HG02885 (cell line): Measurements from ENCODE around the gene TRMT10C.
"Not testable (repeated sequence)": the region's sequence is repeated elsewhere in the genome, so short reads cannot be mapped to it uniquely, and the experiment has no call there.

ENCODE experiments used
- ATAC-seq: cut with Tn5 transposase; IDR thresholded peaks from one replicate; pipeline ENCODE4 v1.9.1; 2021; ENCODE audit warnings: mild to moderate bottlenecking; ENCODE audit not compliant: unreplicated experiment, poor library complexity

Gene TRMT10C

GRCh38 chr3:101544161-101544850, 17.4 kb upstream of the TRMT10C start:
- no peak for ATAC-seq

- ATAC-seq, result no peak
Measured at GRCh38 chr3:101548527-101549105, 13.1 kb upstream of the TRMT10C start.

DNA sequence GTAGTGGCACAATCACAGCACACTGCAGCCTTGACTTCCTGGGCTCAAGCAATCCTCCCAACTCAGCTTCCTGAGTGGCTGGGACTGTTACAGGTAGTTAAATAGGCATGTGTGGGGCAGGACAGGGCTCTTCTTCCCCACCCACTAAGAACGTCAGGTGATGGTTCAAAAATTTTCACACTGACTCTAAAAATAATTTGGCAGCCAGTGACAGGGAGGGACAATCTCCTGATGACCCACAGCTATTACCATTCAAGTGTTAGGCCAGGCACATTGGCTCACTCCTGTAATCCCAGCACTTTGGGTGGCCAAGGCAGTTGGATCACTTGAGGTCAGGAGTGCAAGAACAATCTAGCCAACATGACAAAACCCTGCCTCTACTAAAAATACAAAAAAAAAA, 12.2 kb upstream of the TRMT10C start:
- no peak for ATAC-seq

GRCh38 chr3:101551359-101552081, 10.1 kb upstream of the TRMT10C start:
- ATAC-seq, result not testable (repeated sequence)

DNA sequence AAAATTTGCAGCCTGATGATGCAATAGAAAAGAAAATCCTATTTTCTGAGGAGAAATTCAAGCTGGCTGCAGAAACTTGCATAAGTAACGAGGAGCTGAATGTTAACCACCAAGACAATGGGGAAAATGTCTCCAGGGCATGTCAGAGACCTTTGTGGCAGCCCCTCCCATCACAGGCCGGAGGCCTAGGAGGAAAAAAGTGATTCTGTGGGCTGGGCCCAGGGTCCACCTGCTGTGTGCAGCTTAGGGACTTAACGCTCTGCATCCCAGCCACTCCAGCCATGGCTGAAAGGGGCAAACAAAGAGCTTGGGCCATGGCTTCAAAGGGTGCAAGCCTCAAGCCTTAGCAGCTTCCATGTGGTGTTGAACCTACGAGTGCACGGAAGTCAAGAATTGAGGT, 8.3 kb upstream of the TRMT10C start:
- ATAC-seq, result not testable (repeated sequence)

- no peak for ATAC-seq
Measured at GRCh38 chr3:101556064-101556463, 5.6 kb upstream of the TRMT10C start.

DNA sequence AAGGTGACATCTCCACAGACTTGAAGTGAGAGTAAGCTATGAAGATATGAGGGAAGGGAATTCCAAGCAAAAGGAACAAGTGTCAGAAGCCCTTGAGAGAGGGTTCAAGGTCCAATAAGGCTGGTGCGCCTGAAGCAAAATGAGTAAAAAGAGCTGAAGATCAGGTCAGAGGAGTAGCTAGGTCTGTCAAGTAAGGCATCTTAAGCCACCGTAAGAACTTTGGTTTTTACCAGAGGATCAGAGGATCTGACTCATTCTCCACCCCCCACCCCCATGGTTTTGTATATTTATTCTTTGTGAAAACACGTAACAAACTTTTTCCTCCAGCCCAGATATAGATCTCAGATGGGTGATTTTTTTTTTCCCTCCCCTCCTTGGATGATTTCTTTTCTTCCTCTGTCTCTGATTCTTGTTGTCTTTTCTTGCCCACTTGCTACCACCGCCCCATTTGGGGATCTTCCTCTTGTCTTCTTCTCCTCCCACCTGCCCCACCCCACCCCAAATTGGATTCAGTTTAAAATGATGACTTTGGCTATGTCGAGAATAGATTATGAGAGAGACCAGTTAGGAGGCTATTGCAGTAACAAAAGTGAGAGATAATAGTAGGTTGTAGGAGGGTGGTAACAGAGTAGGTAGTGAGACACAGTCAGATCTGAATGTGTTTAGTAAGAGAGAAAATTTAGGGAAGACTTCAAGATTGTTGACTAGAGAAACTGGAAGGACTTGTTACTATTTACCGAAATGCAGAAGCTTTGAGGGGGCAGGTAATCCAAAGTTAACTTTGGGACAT, 6.1 kb downstream of the TRMT10C start:
- ATAC-seq, result no peak

- no peak for ATAC-seq
Measured at GRCh38 chr3:101571028-101571895, 9.6 kb downstream of the TRMT10C start.

DNA sequence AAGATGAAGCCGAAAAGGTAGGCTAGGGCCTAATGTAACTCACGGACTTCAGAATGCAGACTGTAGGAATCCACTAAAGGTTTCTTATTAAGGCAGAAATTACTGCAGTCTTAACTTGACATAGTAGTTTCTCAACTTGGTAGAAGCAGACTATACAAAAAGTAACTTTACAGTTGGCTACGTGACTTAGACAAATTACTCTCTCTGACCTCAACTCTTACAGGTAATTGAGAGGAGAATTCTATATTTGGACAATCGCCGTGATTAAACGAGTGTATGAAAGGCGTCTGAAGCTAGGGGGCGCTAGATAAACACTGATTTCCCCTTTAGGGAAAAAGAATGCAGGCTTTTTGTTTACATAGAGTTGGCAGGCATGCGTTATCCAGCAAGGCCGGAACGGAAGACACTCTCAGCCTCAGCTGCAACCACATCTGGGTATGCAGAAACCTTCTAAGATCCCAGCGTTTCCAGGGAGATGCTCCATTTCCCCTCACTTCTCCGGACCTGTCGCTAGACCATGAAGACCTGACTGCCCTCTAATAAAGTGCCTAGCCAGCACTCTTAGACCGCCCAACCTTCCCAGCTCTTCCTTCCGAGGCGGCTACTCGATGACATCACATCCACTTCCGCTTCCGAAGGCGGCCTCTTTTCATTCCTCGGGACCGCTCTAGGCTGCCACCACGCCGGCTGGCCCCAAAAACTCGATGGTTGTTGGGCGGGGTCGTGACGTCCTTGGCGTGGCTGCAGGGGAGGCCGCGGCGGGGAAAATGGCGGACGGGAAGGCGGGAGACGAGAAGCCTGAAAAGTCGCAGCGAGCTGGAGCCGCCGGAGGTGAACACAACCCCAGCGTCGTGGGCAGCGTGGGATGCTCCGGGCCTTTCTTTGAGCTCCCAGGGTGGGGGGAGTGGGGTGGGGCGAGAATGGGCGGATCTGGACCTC, 12.1 kb downstream of the TRMT10C start, which contains the start of gene PCNP:
Gene PCNP (plus strand): TSS at position 732 of the 939 bp plus-strand sequence. CDS start 36 bp downstream, at position 768.
- ATAC-seq, result peak; percentile 83

DNA sequence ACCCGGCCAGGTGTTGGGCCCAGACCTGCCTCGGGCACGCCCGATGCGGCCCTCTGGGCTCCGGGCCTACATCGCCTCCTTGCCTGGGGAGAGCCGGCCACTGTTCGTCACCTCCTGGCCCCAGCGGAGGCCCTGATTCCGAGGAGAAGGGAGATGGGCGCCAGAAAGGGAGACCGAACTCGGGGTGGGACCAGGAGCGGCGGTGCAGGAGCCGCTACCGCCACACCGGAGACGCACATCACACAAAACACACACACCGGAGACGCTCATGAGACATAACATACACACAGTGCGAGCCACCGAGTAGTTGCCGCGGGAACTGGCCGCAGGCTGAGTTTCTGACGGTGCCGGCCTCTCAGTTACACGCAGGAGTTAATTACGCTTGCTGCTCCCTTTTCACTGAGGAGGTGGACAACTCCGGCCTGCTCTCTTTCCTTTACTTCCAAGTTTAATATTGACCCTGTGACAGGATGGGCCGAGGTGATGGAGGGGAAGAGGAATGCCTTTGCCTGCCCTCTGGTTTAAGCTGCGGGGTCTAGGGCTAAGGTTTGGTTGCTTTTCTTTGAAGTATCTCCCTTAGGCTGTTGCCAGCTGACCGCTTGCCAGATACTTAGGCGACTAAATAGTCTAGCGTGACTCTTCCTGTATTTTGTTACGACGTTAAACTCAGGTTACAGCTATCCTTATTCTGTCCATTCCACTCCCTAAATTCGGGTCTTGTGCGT, 12.9 kb downstream of the TRMT10C start:
- peak; percentile 44 for ATAC-seq

GRCh38 chr3:101577286-101577685, 15.6 kb downstream of the TRMT10C start:
- no peak for ATAC-seq

DNA sequence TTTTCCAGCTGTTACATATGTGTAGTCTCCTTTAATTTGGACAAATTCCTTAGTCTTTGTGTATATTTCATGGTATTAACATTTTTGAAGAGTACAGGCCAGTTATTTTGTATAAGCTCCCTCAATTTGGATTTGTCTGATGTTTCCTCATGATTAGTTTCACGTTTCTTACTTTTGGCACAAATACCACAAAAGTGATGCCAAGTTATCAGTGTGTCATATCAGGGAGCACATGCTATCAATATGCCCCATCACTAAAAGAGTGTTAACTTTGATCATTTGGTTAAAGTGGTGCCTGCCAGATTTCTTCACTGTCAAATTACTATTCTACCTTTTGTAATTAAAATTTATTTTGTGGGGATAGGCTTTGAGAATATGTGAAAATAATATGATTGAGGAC, 26.9 kb downstream of the TRMT10C start:
- ATAC-seq, result no peak

DNA sequence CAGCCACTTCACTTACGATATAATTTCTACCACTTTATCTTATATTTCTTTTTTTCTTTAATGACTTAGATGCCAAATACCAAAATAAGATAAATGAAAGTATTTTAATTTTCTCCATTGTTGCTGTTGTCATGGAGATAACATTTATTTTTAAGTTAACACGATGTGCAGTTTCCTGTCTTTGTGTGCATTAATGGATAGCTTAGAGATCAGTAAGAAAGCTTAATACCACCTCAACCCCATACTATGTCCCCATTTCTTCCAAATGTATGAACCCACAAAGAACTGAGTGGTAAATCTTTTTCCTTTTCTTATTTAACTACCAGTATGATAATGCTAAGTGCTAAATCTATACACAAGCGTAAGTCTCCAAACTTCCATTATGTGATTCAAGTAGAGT, 29.4 kb downstream of the TRMT10C start:
- no peak for ATAC-seq

DNA sequence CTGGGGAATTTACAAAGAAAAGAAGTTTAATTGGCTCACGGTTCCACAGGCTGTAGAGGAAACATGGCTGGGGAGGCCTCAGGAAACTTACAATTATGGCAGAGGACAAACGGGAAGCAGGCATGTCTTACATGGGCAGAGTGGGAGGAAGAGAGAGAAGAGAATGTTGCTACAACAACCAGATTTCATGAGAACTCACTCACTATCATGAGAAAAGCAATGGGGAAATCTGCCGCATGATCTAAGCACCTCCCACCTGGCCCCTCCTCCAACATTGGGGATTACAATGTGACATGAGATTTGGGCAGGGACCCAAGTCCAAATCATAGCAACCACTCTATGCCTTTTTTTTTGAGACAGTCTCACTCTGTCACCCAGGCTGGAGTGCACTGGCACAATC, 41.1 kb downstream of the TRMT10C start:
- ATAC-seq, result no peak

GRCh38 chr3:101603184-101603583, 41.5 kb downstream of the TRMT10C start:
- no peak for ATAC-seq

- not testable (repeated sequence) for ATAC-seq
Measured at GRCh38 chr3:101605398-101605797, 43.7 kb downstream of the TRMT10C start.

DNA sequence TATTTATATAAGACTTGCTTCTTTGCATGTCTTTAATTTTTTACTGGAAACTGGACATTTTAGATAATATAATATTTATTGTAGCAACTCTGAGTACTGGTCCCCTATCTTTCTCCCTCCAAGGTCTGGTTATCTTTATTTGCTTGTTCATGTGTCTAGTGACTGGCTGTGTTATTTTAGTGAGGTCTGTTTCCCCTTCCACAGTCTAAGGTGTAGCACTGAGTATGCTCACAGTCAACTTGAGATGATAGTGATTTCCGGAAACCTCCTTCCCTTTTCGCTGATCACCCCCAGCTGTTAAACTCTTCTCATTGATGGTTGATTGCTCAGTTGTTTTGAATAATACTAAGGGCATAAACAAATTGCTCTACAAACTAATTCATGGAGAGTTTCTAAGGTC, 49.4 kb downstream of the TRMT10C start:
- peak; percentile 85 for ATAC-seq

DNA sequence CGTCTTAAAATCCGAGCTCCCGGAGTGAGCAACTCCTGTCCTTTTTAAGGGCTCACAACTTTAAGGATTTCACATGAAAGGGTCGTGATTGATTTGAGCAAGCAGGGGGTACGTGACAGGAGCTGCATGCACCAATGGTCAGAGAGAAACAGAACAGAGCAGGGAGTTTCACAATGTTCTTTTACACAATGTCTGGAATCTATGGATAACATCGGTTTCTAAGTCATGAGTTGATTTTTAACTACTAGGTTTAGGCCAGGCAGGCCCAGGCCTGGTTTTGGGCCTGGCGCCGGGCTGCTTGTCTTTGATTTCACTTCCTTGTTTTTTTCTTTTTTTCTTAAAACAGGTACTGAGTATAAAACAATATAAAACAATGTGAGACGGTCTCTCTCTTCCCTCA, 51.3 kb downstream of the TRMT10C start:
- not testable (repeated sequence) for ATAC-seq
